BJ (cell line): ENCODE data around the gene OBSL1. TPM values are rescaled to one million over a fixed set of nuclear protein-coding genes. Genes with fewer than 3 reads are reported as not detected.

Source experiments
- CTCF ChIA-PET: fragments of 350-600 bp; formaldehyde crosslinking; extraction: SDS; loops from one replicate; lab custom pipeline; 2021; ENCODE audit warnings: antibody characterized with exemption, inconsistent platforms; lab: Yijun Ruan, JAX
- POLR2A ChIA-PET: fragments of 300-600 bp; sonication (Branson Sonifier 250); formaldehyde crosslinking; extraction: SDS; loops from one replicate; lab custom pipeline; 2021; ENCODE audit warnings: antibody characterized with exemption; lab: Charles Lee
- DNase-seq: peaks from one replicate; pipeline ENCODE4 v3.0.0-alpha.2; 2011; ENCODE audit warnings: low read depth
- H3K27me3 ChIP-seq: 2 replicates; pipeline ENCODE4 v1.6.0; 2011; ENCODE audit warnings: low read length; ENCODE audit not compliant: control insufficient read depth, insufficient read depth
- H3K36me3 ChIP-seq: 2 replicates; pipeline ENCODE4 v1.5.1; 2011; ENCODE audit warnings: low read length; ENCODE audit not compliant: control insufficient read depth, insufficient read depth
- H3K4me3 ChIP-seq: 2 replicates; pipeline ENCODE4 v1.5.1; 2011; ENCODE audit warnings: low read depth, mild to moderate bottlenecking, control low read depth, low read length
- CTCF ChIP-seq: IDR thresholded peaks from 2 replicates; pipeline ENCODE4 v1.5.1; 2011; ENCODE audit warnings: low read depth, mild to moderate bottlenecking, control low read depth, inconsistent platforms, low read length, moderate library complexity; ENCODE audit not compliant: insufficient read depth
- polyA plus RNA-seq: library from polyadenylated mRNA; depleted of rRNA; stranded (reverse); fragments of >200 nt; gene quantifications from 2 replicates; pipeline ENCODE4 v1.2.3, GENCODE V29; 2011

The OBSL1 gene
- polyA plus RNA-seq, 1 experiment = 75.9 TPM

GRCh38 chr2:219552382-219553167 is 18.8 kb downstream of the OBSL1 start:
- no peak for DNase-seq
- CTCF ChIA-PET = interaction anchor here (0.9 to 4.2 kb wide), 6 partner anchors 8 to 138 kb away, joined by 3 to 29 read pairs (median 4); partner anchors contain the start of gene TMEM198
- TF ChIP-seq CTCF = no peak
- Histone ChIP-seq H3K36me3 (peaks cover 1% of the 10 kb centered on the region; the same call in 1 of the 2 replicates), H3K4me3 (peak overlapping the region; percentile 78), H3K27me3 (no peaks in the 10 kb centered on the region)
- POLR2A ChIA-PET = interaction anchor here (0.6 kb wide), 1 partner anchor 1485 kb away, joined by 3 read pairs; no protein-coding TSS in a partner anchor

GRCh38 chr2:219551441-219552381 is 19.6 kb downstream of the OBSL1 start:
- Histone ChIP-seq H3K27me3 (no peaks in the 10 kb centered on the region), H3K36me3 (peaks cover 1% of the 10 kb centered on the region; the same call in 1 of the 2 replicates), H3K4me3 (peak overlapping the region; percentile 78)
- DNase-seq = no peak
- ChIA-PET POLR2A (interaction anchor here (0.6 kb wide), 2 partner anchors 325 to 1486 kb away, joined by 3 to 6 read pairs; no protein-coding TSS in a partner anchor), CTCF (interaction anchor here (1.1 to 4.2 kb wide), 7 partner anchors 9 to 139 kb away, joined by 3 to 29 read pairs (median 4); no protein-coding TSS in a partner anchor)
- peak; percentile 3; the same call in 1 of the 2 replicates for TF ChIP-seq CTCF

GRCh38 chr2:219549619-219550018 is 21.7 kb downstream of the OBSL1 start:
- ChIA-PET POLR2A (no interaction called here), CTCF (interaction anchor here (4.2 kb wide), 1 partner anchor 11 kb away, joined by 29 read pairs; no protein-coding TSS in a partner anchor)
- no peak for DNase-seq
- TF ChIP-seq CTCF = no peak
- no peaks in the 10 kb centered on the region for H3K27me3 ChIP-seq
- no peaks in the 10 kb centered on the region; the same call in 1 of the 2 replicates for H3K36me3 ChIP-seq
- no peak overlapping the region for H3K4me3 ChIP-seq

DNA sequence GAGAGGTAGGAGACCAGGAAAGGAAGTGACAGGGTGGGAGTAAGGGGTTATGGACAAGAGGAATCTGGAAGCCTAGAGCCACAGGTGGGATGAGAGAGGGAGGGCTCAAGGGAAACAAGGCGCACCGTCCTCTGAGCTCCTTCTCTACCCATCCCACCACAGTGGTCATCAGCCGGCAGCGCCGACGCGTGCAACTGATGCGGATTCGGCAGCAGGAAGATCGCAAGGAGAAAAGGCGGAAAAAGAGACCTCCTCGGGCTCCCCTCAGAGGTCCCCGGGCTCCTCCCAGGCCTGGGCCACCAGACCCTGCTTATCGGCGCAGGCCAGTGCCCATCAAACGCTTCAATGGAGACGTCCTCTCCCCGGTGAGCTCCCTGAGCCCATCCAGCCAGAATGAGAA is 22.3 kb downstream of the OBSL1 start:
- no peak overlapping the region for H3K4me3 ChIP-seq
- ChIA-PET POLR2A (no interaction called here), CTCF (interaction anchor here (4.2 kb wide), 1 partner anchor 12 kb away, joined by 29 read pairs; no protein-coding TSS in a partner anchor)
- no peak for DNase-seq
- no peak for TF ChIP-seq CTCF
- no peaks in the 10 kb centered on the region for H3K27me3 ChIP-seq
- H3K36me3 ChIP-seq = no peaks in the 10 kb centered on the region; the same call in 1 of the 2 replicates
